H9 (cell line): ENCODE data around the gene FYTTD1. TPM values are rescaled to one million over a fixed set of nuclear protein-coding genes. Genes with fewer than 3 reads are reported as not detected.

Experiments used
- DNase-seq: peaks from one replicate; pipeline ENCODE4 v3.0.0-alpha.2; 2017
- H2AFZ ChIP-seq: one replicate; pipeline ENCODE4 v1.6.1; 2013; ENCODE audit warnings: mild to moderate bottlenecking, low read length, control low read depth, moderate library complexity
- H2AK5ac ChIP-seq: 2 replicates; pipeline ENCODE4 v1.6.1; 2013; ENCODE audit warnings: low read length, control low read depth, mixed read lengths; ENCODE audit not compliant: insufficient read length
- H2BK120ac ChIP-seq: one replicate; pipeline ENCODE4 v1.6.1; 2013; ENCODE audit warnings: low read depth, mild to moderate bottlenecking, low read length, control low read depth, inconsistent platforms; ENCODE audit not compliant: poor library complexity, severe bottlenecking
- H2BK12ac ChIP-seq: 2 replicates; pipeline ENCODE4 v1.6.1; 2013; ENCODE audit warnings: low read length, control low read depth, mixed read lengths, low read depth; ENCODE audit not compliant: insufficient read length
- H2BK15ac ChIP-seq: 2 replicates; pipeline ENCODE4 v1.6.1; 2013; ENCODE audit warnings: low read depth, low read length, control low read depth
- H2BK20ac ChIP-seq: one replicate; pipeline ENCODE4 v1.6.1; 2013; ENCODE audit warnings: low read depth, mild to moderate bottlenecking, low read length, control low read depth, inconsistent platforms; ENCODE audit not compliant: poor library complexity, severe bottlenecking
- H2BK5ac ChIP-seq: 2 replicates; pipeline ENCODE4 v1.6.1; 2013; ENCODE audit warnings: low read length, control low read depth, mixed read lengths; ENCODE audit not compliant: insufficient read length
- H3K14ac ChIP-seq: 2 replicates; pipeline ENCODE4 v1.6.1; 2013; ENCODE audit warnings: low read length, control low read depth; ENCODE audit not compliant: insufficient read depth
- H3K18ac ChIP-seq: 2 replicates; pipeline ENCODE4 v1.6.1; 2013; ENCODE audit warnings: low read depth, mild to moderate bottlenecking, mixed read lengths, low read length, control low read depth; ENCODE audit not compliant: insufficient read length
- H3K23ac ChIP-seq: 2 replicates; pipeline ENCODE4 v1.6.1; 2013; ENCODE audit warnings: low read length, control low read depth, mixed read lengths, low read depth; ENCODE audit not compliant: insufficient read length
- H3K23me2 ChIP-seq: 2 replicates; pipeline ENCODE4 v1.6.1; 2013; ENCODE audit warnings: low read depth, mild to moderate bottlenecking, mixed read lengths, low read length, control low read depth; ENCODE audit not compliant: insufficient read length, poor library complexity, severe bottlenecking
- H3K27ac ChIP-seq: 2 replicates; pipeline ENCODE4 v1.5.1; 2013; ENCODE audit warnings: low read length, control low read depth, mixed read lengths, low read depth; ENCODE audit not compliant: insufficient read length
- H3K27me3 ChIP-seq: 2 replicates; pipeline ENCODE4 v1.6.1; 2013; ENCODE audit warnings: low read length, control low read depth, inconsistent platforms; ENCODE audit not compliant: insufficient read depth
- H3K4ac ChIP-seq: 2 replicates; pipeline ENCODE4 v1.6.1; 2013; ENCODE audit warnings: low read depth, mild to moderate bottlenecking, control low read depth, inconsistent platforms, low read length, moderate library complexity
- H3K4me1 ChIP-seq: 2 replicates; pipeline ENCODE4 v1.6.1; 2013; ENCODE audit warnings: low read length, control low read depth, inconsistent platforms; ENCODE audit not compliant: insufficient read depth
- H3K4me2 ChIP-seq: 2 replicates; pipeline ENCODE4 v1.6.1; 2013; ENCODE audit warnings: low read length, control low read depth, mixed read lengths; ENCODE audit not compliant: insufficient read length, insufficient read depth
- H3K56ac ChIP-seq: 2 replicates; pipeline ENCODE4 v1.6.1; 2013; ENCODE audit warnings: low read depth, mild to moderate bottlenecking, mixed read lengths, low read length, control low read depth; ENCODE audit not compliant: insufficient read length
- H3K79me1 ChIP-seq: 2 replicates; pipeline ENCODE4 v1.6.1; 2013; ENCODE audit warnings: low read depth, mild to moderate bottlenecking, moderate library complexity, low read length, control low read depth, inconsistent platforms; ENCODE audit not compliant: insufficient read depth, poor library complexity, severe bottlenecking
- H3K79me2 ChIP-seq: 2 replicates; pipeline ENCODE4 v1.6.1; 2013; ENCODE audit warnings: low read length, control low read depth, inconsistent platforms; ENCODE audit not compliant: insufficient read depth
- H3K9ac ChIP-seq: 2 replicates; pipeline ENCODE4 v1.6.1; 2013; ENCODE audit warnings: low read length, control low read depth, mixed read lengths; ENCODE audit not compliant: insufficient read length; ENCODE audit errors: extremely low read depth
- H3K9me3 ChIP-seq: one replicate; pipeline ENCODE4 v1.6.1; 2013; ENCODE audit warnings: low read depth, low read length, inconsistent platforms; ENCODE audit not compliant: control insufficient read depth
- H3T11ph ChIP-seq: one replicate; pipeline ENCODE4 v1.6.1; 2013; ENCODE audit warnings: mild to moderate bottlenecking, low read length, control low read depth, inconsistent platforms
- H4K20me1 ChIP-seq: one replicate; pipeline ENCODE4 v1.6.1; 2013; ENCODE audit not compliant: control insufficient read depth, insufficient read length, insufficient read depth
- H4K5ac ChIP-seq: 2 replicates; pipeline ENCODE4 v1.6.1; 2013; ENCODE audit warnings: low read depth, mild to moderate bottlenecking, mixed read lengths, low read length, control low read depth; ENCODE audit not compliant: insufficient read length
- H4K8ac ChIP-seq: replicated peaks from 2 replicates; pipeline ENCODE4 v1.6.1; 2013; ENCODE audit warnings: low read length, control low read depth, mixed read lengths, low read depth; ENCODE audit not compliant: insufficient read length
- H4K91ac ChIP-seq: 2 replicates; pipeline ENCODE4 v1.6.1; 2013; ENCODE audit warnings: low read depth, mild to moderate bottlenecking, moderate library complexity, mixed read lengths, low read length, control low read depth; ENCODE audit not compliant: insufficient read length
- H3K27ac Mint-ChIP-seq, 3 experiments: 2 replicates in 2 of 3; 3 replicates in 1 of 3; pipeline ENCODE4 v1.8.0; 2020 to 2021; ENCODE audit warnings: mixed read lengths in 3 of 3, mild to moderate bottlenecking in 1 of 3, moderate library complexity in 1 of 3
- H3K27me3 Mint-ChIP-seq: 2 replicates; pipeline ENCODE4 v1.8.0; 2021; ENCODE audit warnings: low read depth, mild to moderate bottlenecking, moderate library complexity, mixed read lengths
- H3K36me3 Mint-ChIP-seq, 3 experiments: 2 replicates in 2 of 3; 3 replicates in 1 of 3; pipeline ENCODE4 v1.8.0; 2020 to 2021; ENCODE audit warnings: low read depth in 3 of 3, mixed read lengths in 3 of 3; ENCODE audit not compliant: insufficient read depth in 1 of 3
- H3K4me1 Mint-ChIP-seq, 2 experiments: 2 replicates each; pipeline ENCODE4 v1.8.0; 2020; ENCODE audit warnings: mixed read lengths in 2 of 2
- H3K4me3 Mint-ChIP-seq, 2 experiments: 2 replicates in 1 of 2; 3 replicates in 1 of 2; pipeline ENCODE4 v1.8.0; 2020 to 2021; ENCODE audit warnings: mild to moderate bottlenecking in 2 of 2, mixed read lengths in 2 of 2, moderate library complexity in 1 of 2
- H3K9me3 Mint-ChIP-seq, 2 experiments: 2 replicates in 1 of 2; 3 replicates in 1 of 2; pipeline ENCODE4 v1.8.0; 2020; ENCODE audit warnings: mild to moderate bottlenecking in 2 of 2, mixed read lengths in 2 of 2, moderate library complexity in 1 of 2
- CTCF ChIP-seq: fragments of 200-600 bp; sonication (generic); conservative IDR thresholded peaks from 3 replicates; pipeline ENCODE4 v1.8.0; 2021; ENCODE audit warnings: antibody characterized with exemption, mild to moderate bottlenecking
- WGBS: extraction: QIAGEN DNeasy Blood & Tissue Kit; methylation state at CpG from one replicate; pipeline ENCODE4 v1.1.7; 2013; ENCODE audit warnings: missing lambda C conversion rate, low lambda C conversion rate, mixed read lengths; ENCODE audit not compliant: insufficient read length; ENCODE audit errors: extremely low coverage; 5-methylcytosine and 5-hydroxymethylcytosine counted together
- total RNA-seq: library from RNA; stranded (reverse); gene quantifications from 2 replicates; pipeline ENCODE4 v1.2.1, GENCODE V29; 2021

Gene FYTTD1
- total RNA-seq, 1 experiment from 2014 or later: 19.4 TPM

GRCh38 chr3:197800379-197800778 is 50.7 kb downstream of the FYTTD1 start:
- Histone ChIP-seq H3K27me3 (no peaks in the 10 kb centered on the region), H3K27ac (no peak overlapping the region), H3K9ac (no peak overlapping the region), H4K20me1 (no peaks in the 10 kb centered on the region), H3K4me1 (no peaks in the 10 kb centered on the region; the same call in 1 of the 2 replicates), H3K18ac (no peak overlapping the region), H4K91ac (no peak overlapping the region), H3K56ac (no peak overlapping the region), H2AK5ac (no peak overlapping the region), H3K14ac (no peak overlapping the region), H2BK120ac (no peak overlapping the region), H3K23ac (no peak overlapping the region), H3K79me2 (peaks cover 26% of the 10 kb centered on the region; the same call in 1 of the 2 replicates), H3K4ac (no peak overlapping the region), H4K5ac (no peak overlapping the region), H2BK12ac (no peak overlapping the region), H2BK15ac (no peak overlapping the region), H2BK5ac (no peak overlapping the region), H2BK20ac (no peak overlapping the region), H3T11ph (no peak overlapping the region), H2AFZ (no peak overlapping the region), H3K4me2 (no peak overlapping the region), H4K8ac (no peak overlapping the region), H3K9me3 (no peaks in the 10 kb centered on the region), H3K79me1 (peaks cover 19% of the 10 kb centered on the region), H3K23me2 (no peaks in the 10 kb centered on the region)
- peaks cover 0 to 4% (median 4%) of the 10 kb centered on the region in 3 experiments; a peak in 3 of 7 replicates for H3K36me3 Mint-ChIP-seq
- no peaks in the 10 kb centered on the region; the same call in 1 of the 2 replicates for H3K27me3 Mint-ChIP-seq
- no peaks in the 10 kb centered on the region for H3K9me3 Mint-ChIP-seq
- TF ChIP-seq CTCF: no peak
- DNase-seq: no peak
- H3K4me3 Mint-ChIP-seq: no peak overlapping the region
- H3K27ac Mint-ChIP-seq: no peak overlapping the region
- WGBS: no CpG with 5 or more reads among the region's 3 CpGs
- H3K4me1 Mint-ChIP-seq: peaks cover 6 to 17% of the 10 kb centered on the region in 2 experiments; a peak in 3 of 4 replicates
